MM.1S (cell line): ENCODE measurements around the gene NUDT21.

Experiments used
- DNase-seq: peaks from one replicate; pipeline ENCODE4 v3.0.0-alpha.2; 2015
- H2AFZ ChIP-seq: fragments of 300-600 bp; sonication (generic); 2 replicates; pipeline ENCODE4 v1.6.0; 2016; ENCODE audit warnings: antibody characterized with exemption, low read length
- H3F3A ChIP-seq: fragments of 300-600 bp; sonication (generic); 2 replicates; pipeline ENCODE4 v1.6.1; 2016; ENCODE audit warnings: mild to moderate bottlenecking, antibody characterized with exemption, low read length, moderate library complexity, mixed read lengths; ENCODE audit not compliant: insufficient read depth
- H3K27ac ChIP-seq: fragments of 300-600 bp; sonication (generic); 2 replicates; pipeline ENCODE4 v1.5.1; 2016; ENCODE audit warnings: mild to moderate bottlenecking, low read length
- H3K27me3 ChIP-seq: fragments of 300-600 bp; sonication (generic); replicated peaks from 2 replicates; pipeline ENCODE4 v1.6.0; 2016; ENCODE audit warnings: low read length; ENCODE audit not compliant: insufficient read depth
- H3K36me3 ChIP-seq: fragments of 300-600 bp; sonication (generic); replicated peaks from 2 replicates; pipeline ENCODE4 v1.6.1; 2016; ENCODE audit warnings: mild to moderate bottlenecking, low read length, mixed read lengths; ENCODE audit not compliant: insufficient read depth
- H3K4me1 ChIP-seq: fragments of 300-600 bp; sonication (generic); 2 replicates; pipeline ENCODE4 v1.6.1; 2016; ENCODE audit warnings: low read length, mixed read lengths
- H3K4me2 ChIP-seq: fragments of 300-600 bp; sonication (generic); 2 replicates; pipeline ENCODE4 v1.6.0; 2016; ENCODE audit warnings: low read depth, low read length
- H3K4me3 ChIP-seq: fragments of 300-600 bp; sonication (generic); 2 replicates; pipeline ENCODE4 v1.5.1; 2016; ENCODE audit warnings: low read length, mixed read lengths
- H3K79me2 ChIP-seq: fragments of 300-600 bp; sonication (generic); 2 replicates; pipeline ENCODE4 v1.6.1; 2016; ENCODE audit warnings: mixed run types, low read length, mixed read lengths
- H3K9ac ChIP-seq: fragments of 300-600 bp; sonication (generic); 2 replicates; pipeline ENCODE4 v1.6.1; 2016; ENCODE audit warnings: low read length, mixed read lengths
- H3K9me2 ChIP-seq: fragments of 300-600 bp; sonication (generic); replicated peaks from 2 replicates; pipeline ENCODE4 v1.6.1; 2016; ENCODE audit warnings: mild to moderate bottlenecking, low read length, mixed read lengths; ENCODE audit not compliant: insufficient read depth
- H3K9me3 ChIP-seq: fragments of 300-600 bp; sonication (generic); replicated peaks from 2 replicates; pipeline ENCODE4 v1.6.1; 2016; ENCODE audit warnings: mild to moderate bottlenecking, low read length, mixed read lengths; ENCODE audit not compliant: insufficient read depth
- H4K20me1 ChIP-seq: fragments of 300-600 bp; sonication (generic); 2 replicates; pipeline ENCODE4 v1.6.1; 2016; ENCODE audit warnings: mild to moderate bottlenecking, low read length, moderate library complexity, mixed read lengths; ENCODE audit not compliant: insufficient read depth
- CTCF ChIP-seq: fragments of 300-600 bp; sonication (generic); IDR thresholded peaks from 2 replicates; pipeline ENCODE4 v1.5.1; 2016; ENCODE audit warnings: antibody characterized with exemption, low read length, mixed read lengths
- EZH2 ChIP-seq: fragments of 300-600 bp; sonication (generic); optimal IDR thresholded peaks from 2 replicates; pipeline ENCODE3; 2017; ENCODE audit warnings: low read depth, mild to moderate bottlenecking, antibody characterized with exemption, low read length, mixed read lengths
- EZH2phosphoT487 ChIP-seq: fragments of 300-600 bp; sonication (generic); IDR thresholded peaks from 2 replicates; pipeline ENCODE4 v1.6.1; 2018; ENCODE audit warnings: antibody characterized with exemption, low read length

NUDT21 gene

GRCh38 chr16:56462064-56462796 lies 11.1 kb upstream of the NUDT21 start:
- Histone ChIP-seq H3K9me3 (no peaks in the 10 kb centered on the region), H3F3A (no peaks in the 10 kb centered on the region), H3K27me3 (no peaks in the 10 kb centered on the region), H3K9me2 (no peaks in the 10 kb centered on the region), H3K27ac (no peak overlapping the region), H3K4me2 (no peak overlapping the region), H4K20me1 (no peaks in the 10 kb centered on the region), H3K79me2 (no peaks in the 10 kb centered on the region), H3K9ac (no peak overlapping the region), H2AFZ (no peak overlapping the region), H3K36me3 (peaks cover 16% of the 10 kb centered on the region; the same call in 1 of the 2 replicates), H3K4me3 (no peak overlapping the region), H3K4me1 (no peaks in the 10 kb centered on the region)
- no peak for TF ChIP-seq EZH2
- no peak for TF ChIP-seq EZH2phosphoT487
- no peak for DNase-seq

GRCh38 chr16:56460101-56460500 lies 9.0 kb upstream of the NUDT21 start:
- Histone ChIP-seq H3K4me3 (no peak overlapping the region), H3K27me3 (no peaks in the 10 kb centered on the region), H3K4me1 (no peaks in the 10 kb centered on the region), H3K9ac (no peak overlapping the region), H3K36me3 (peaks cover 8% of the 10 kb centered on the region; the same call in 1 of the 2 replicates), H2AFZ (no peak overlapping the region), H3K9me3 (no peaks in the 10 kb centered on the region), H4K20me1 (no peaks in the 10 kb centered on the region), H3F3A (no peaks in the 10 kb centered on the region), H3K27ac (no peak overlapping the region), H3K4me2 (no peak overlapping the region), H3K9me2 (no peaks in the 10 kb centered on the region), H3K79me2 (no peaks in the 10 kb centered on the region)
- no peak for TF ChIP-seq EZH2
- TF ChIP-seq CTCF, result no peak
- no peak for TF ChIP-seq EZH2phosphoT487
- DNase-seq, result no peak

GRCh38 chr16:56457927-56458470 lies 6.9 kb upstream of the NUDT21 start:
- no peak overlapping the region for H2AFZ ChIP-seq
- no peaks in the 10 kb centered on the region for H3K9me3 ChIP-seq
- H3K9ac ChIP-seq, result no peak overlapping the region
- peaks cover 12% of the 10 kb centered on the region for H3K79me2 ChIP-seq
- no peaks in the 10 kb centered on the region for H3F3A ChIP-seq
- no peaks in the 10 kb centered on the region for H4K20me1 ChIP-seq
- H3K4me1 ChIP-seq, result peaks cover 5% of the 10 kb centered on the region
- H3K36me3 ChIP-seq, result peaks cover 6% of the 10 kb centered on the region; the same call in 1 of the 2 replicates
- no peak for DNase-seq
- no peaks in the 10 kb centered on the region for H3K27me3 ChIP-seq
- H3K9me2 ChIP-seq, result no peaks in the 10 kb centered on the region
- H3K4me3 ChIP-seq, result no peak overlapping the region
- H3K4me2 ChIP-seq, result no peak overlapping the region
- TF ChIP-seq CTCF (no peak), EZH2 (no peak), EZH2phosphoT487 (no peak)
- H3K27ac ChIP-seq, result no peak overlapping the region
